Hypothalamus (tissue), 51 donors: Measurements from ENCODE around the gene GOLGA8R.
"Not testable (repeated sequence)": the region's sequence is repeated elsewhere in the genome, so short reads cannot be mapped to it uniquely, and the experiment has no call there.

Experiments
- DNase-seq, 51 donors: peaks; one replicate each; lab custom pipeline; 2025; lab: John Stamatoyannopoulos, UW

The GOLGA8R gene, protein sequence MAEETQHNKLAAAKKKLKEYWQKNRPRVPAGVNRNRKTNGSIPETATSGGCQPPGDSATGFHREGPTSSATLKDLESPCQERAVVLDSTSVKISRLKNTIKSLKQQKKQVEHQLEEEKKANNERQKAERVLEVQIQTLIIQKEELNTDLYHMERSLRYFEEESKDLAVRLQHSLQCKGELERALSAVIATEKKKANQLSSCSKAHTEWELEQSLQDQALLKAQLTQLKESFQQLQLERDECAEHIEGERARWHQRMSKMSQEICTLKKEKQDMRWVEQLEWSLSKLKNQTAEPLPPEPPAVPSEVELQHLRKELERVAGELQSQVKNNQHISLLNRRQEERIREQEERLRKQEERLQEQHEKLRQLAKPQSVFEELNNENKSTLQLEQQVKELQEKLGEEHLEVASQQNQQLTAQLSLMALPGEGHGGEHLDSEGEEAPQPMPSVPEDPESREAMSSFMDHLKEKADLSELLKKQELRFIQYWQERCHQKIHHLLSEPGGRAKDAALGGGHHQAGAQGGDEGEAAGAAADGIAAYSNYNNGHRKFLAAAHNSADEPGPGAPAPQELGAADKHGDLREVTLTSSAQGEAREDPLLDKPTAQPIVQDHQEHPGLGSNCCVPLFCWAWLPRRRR

DNA sequence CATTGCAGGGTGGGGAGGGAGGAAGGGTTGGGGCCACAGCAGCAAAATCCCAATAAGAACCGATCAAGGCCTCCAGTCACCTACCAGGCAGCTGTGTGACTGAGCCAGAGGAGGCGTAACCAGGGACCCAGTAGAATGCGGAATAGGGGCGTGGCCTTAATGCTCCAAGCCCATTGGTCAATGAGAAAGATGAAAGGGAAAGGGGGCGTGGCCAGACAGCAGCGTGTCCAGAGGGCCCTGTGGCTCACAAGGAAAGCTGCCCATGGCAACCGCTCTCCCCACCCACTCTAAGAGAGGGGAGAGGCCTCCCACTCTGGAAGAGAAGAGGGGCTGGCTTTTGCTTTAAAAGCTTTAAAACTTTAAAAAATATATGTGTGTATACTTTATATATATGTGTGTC lies at the start of gene GOLGA8R:
TSS of gene GOLGA8R (minus strand) at position 101 of the 400 bp plus-strand sequence. CDS start at position 3, 98 bp downstream.
- not testable (repeated sequence) for DNase-seq

DNA sequence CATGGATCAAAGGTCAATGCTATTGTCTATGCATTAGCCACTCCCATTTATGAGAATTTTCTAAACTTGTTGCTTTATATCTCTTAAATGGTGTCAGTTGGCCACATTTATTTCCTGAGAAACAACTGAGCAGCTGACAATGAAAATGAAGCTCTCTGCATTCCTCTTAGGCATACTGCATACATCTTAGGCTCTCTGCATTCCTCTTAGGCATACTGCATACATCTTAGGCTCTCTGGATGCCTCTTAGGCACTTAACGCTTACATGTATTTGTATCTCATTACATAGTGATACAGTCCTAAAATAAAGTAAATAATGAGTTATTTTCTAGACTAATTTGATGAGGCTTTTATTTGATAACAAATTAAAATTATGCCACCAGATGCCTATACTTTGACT lies 49.8 kb upstream of the GOLGA8R start:
- DNase-seq, result not testable (repeated sequence)

DNA sequence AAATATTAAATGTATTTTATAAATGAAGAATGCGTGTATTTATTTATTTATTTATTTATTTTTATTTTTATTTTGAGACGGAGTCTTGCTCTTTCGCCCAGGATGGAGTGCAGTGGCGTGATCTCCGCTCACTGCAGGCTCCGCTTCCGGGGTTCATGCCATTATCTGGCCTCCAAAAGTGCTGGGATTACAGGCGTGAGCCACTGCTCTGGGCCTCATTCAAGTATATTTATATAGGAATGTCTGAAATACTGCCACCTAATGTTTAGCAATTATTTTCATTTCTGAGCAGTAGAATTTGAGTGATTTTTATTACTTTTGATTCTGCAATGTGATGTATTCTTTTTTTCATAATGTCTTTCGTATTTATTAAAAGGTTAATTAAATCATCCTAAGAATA lies 48.1 kb upstream of the GOLGA8R start:
- not testable (repeated sequence) for DNase-seq

DNA sequence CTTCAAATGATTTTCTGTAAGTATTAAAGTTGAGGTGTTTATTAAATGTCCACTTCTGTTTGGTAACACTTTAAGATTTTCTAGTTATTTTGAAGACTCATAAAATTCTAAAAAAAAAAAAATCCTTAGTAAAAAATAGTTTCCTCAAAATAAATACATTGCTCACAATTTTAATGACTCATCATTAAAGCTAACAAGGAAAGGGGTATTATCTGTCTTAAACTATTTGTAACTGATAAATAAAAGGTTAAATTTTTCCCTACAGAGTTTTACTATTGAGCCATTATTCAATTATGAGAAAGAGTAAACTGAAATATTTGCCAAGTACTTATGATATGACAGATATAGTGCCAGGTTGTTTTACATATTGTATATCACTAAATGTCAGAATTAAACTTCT lies 38.6 kb upstream of the GOLGA8R start:
- not testable (repeated sequence) for DNase-seq

DNA sequence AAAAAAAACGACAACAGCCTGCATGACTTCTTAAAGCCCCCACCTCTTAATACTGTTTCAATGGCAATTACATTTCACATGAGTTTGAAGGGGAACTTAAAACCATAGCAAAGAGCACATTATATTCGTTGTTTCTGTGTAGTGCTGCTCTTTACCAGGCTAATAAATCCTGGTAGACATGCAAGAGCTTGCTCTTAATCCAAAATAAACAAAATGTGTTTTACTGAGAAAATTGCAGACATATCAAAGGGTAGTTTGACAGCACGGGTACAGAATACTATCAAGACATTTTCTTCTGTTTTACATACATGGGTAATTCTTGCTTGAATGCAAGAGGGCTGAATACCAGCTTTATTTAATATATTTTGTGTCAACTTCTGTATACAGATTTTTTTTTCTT lies 24.3 kb upstream of the GOLGA8R start:
- not testable (repeated sequence) for DNase-seq

DNA sequence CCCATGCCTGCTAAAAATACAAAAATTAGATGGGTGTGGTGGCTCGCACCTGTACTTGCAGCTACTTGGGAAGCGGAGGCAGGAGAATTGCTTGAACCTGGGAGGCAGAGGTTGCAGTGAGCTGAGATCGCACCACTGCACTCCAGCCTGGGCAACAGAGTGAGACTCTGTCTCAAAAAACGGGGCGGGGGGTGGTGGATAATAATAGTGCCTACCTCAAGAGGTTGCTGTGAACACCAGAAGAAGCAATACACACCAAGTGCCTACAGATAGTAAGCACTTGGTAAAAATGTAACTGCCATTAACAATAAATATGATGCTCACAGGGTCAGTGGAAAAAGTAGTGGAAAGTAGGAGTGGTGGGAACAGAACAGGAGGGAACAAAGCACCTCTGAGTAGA lies 21.8 kb upstream of the GOLGA8R start:
- not testable (repeated sequence) for DNase-seq

DNA sequence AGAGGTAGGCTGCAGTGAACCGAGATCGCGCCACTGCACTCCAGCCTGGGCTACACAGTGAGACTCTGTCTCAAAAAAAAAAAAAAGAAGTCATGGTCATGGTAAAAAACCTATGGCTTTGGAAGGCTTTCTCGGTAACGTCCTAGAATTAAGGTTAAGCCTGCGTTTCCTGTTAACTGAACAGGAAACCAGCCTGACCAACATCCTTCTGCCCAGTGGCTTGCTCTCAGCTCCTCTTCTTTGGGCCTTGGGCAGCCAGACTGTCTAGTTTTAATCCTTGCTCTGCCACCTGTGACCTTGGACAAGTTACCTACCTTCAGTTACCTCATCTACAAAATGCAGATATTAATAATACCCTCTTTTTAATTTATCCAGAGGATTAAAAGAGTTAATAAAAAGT lies 6.7 kb upstream of the GOLGA8R start:
- DNase-seq, result not testable (repeated sequence)

DNA sequence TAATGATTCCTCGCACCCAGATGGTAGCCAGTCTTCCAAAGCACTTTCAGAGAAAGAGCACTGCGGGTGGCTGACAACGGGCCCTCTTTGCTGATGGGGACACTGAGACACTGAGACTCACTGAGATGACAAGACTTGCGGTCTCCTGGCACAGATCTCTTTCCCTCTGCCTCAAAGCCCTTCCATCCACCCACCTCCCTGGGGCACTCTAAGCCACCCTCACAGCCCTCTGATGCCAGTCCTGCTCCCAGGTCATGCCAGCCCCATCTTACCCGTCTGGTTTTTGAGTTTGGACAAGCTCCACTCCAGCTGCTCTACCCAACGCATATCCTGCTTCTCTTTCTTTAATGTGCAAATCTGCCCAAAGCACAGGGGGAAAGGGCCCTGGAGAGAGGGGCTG lies 6.4 kb downstream of the GOLGA8R start:
- DNase-seq, result not testable (repeated sequence)

DNA sequence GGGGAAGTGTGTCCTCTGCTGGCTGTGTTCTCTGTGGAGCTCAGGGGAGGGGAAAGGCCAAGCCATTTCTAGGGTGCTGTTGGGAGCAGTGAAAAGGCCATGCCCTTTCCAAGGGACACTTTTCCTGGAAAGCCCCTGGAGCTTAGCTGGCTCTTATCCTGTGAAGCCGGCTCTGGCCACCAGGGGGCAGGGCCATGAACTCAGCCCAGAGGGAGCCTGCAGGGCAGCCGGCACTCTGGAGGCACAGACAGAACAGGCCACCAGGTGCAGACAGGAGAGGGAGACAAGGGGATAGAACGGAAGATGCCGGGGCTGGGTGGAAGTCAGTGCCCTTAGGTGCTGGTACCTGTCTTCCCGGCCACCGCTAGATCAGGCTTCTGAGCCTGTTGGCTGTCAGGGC lies 15.1 kb downstream of the GOLGA8R start:
- not testable (repeated sequence) for DNase-seq

DNA sequence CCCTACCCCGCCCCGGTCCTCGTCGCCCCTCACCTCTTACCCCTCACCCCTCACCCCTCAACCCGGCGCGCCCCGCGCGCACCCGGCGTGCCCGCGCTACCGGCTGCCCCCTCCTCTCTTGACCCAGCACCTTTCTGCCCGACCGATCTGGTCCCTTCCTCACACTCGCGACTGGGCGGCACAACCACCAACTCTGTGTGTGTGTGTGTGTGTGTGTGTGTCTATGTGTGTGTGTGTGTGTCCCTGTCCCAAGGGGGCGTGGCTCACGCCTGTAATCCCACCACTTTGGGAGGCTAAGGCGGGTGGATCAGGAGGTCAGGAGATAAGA lies 20.4 kb downstream of the GOLGA8R start:
- not testable (repeated sequence) for DNase-seq

DNA sequence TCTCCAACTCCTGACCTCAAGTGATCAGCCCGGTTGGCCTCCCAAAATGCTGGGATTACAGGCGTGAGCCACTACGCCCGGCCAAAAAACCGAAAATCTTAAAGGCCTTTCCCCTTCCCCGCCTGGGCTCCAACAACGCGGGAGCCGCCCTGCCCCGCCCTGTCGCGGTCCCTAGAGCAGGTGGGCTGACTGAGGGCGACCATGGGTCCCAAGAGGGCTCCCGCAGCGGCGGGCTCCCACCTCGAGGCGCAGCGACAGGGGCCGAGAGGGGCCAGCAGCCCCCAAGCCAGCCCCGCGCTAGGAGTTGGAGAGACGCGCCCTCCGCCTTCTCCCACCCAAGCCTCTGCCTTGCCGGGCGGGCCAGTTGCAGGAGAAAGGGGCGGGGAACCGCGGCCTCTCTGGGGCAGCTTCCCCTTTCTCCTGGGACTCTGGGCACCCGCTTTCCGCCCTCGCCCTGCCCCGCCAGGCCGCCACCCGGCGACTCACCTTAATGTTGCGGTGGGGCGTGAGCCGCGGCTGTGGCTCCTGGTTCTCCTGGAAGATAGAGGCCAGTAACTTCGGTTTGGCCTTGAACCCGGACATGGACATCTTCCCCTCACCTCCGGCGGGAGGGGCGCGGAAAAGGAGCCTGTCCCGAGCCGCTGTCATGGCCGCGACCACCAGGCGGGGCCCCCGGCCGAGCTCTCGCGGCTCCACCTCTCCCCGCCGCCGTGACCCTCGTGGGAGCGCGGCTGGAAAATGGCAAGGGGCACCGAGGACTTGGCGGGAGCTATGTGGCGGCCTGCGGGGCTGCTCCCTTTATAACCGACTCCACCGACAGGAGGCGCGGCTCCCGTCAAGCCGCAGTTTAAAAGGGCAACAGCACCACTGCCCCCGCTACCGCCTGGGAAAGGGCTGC lies 21.0 kb downstream of the GOLGA8R start, which contains the start of gene CHRFAM7A:
TSS of gene CHRFAM7A (minus strand) at position 775 of the 898 bp plus-strand sequence. CDS start 10,189 bp downstream, outside the sequence.
- not testable (repeated sequence) for DNase-seq

DNA sequence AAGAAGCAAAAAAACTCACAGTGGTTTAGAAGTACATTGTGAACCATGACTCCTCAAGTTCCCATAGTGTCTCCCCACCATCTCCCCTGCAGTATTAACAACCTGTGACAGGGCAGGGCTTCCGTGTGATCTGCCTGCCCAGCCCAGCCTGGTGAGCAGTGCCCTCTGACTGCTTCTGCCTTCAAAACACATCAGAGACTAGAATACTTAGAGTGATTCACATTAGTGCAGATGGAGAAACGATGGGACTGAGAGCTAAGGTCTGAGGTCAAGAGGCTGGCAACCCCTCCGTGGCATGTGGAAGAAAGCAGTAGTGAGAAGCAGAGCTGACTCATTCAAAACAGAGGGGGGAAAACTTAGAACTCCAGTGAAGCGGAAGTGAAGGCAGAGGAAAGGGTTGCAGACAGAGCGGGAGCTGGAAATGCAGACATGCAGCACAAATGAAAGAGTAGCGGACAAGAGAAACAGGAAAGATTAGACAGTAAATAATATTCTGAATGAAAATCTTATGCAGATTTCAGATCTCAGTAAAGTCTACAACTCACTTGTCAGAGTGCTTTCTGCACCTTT lies 27.7 kb downstream of the GOLGA8R start:
- not testable (repeated sequence) for DNase-seq

DNA sequence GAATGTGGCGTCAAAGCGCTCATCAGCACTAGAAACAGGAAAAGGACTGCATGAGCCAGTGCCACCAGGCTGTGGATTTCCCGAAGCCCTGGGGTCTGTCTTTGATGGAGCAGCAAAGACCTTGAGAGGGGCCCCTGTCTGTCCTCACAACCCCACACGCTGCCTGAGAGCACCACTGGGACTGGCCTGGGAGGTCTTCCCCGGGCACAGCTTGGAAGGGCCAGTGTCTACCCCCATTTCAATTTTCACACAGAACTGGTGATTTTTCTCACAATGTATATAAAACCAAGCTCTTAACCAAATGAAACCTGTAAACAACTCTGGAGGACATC lies 37.0 kb downstream of the GOLGA8R start:
- not testable (repeated sequence) for DNase-seq

DNA sequence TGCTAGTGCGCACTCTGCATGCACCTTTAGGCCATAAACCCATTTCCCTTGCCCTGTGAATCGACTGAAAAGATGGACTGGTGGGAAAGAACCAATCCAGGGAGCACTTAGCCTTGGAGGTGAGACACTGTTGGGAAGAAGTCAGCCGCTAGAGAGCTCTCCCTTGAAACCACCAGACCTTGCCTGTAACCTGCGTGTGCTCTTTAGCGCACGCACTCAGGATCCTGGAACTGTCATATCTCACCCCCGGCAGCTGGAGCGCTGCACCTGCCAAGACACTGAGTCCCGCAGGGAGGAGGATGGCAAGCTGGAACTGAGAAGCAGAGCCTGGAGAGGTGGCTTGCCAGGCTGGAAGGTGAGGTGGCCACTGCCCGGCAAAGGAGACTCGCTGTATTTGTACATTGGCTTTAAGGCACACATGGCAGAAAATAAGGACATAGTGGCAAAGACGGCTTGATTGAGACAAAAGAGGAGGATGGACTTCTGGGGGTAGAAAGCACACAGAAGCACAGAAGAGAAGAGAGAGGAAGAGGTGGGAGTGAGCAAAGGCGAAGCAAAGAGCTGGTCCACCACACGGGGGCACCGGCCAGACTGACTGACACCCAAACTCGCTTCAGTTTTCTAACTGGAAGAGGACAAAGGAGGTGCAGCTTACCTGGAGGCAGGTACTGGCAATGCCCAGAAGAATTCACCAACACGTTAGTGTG lies 37.5 kb downstream of the GOLGA8R start:
- not testable (repeated sequence) for DNase-seq

DNA sequence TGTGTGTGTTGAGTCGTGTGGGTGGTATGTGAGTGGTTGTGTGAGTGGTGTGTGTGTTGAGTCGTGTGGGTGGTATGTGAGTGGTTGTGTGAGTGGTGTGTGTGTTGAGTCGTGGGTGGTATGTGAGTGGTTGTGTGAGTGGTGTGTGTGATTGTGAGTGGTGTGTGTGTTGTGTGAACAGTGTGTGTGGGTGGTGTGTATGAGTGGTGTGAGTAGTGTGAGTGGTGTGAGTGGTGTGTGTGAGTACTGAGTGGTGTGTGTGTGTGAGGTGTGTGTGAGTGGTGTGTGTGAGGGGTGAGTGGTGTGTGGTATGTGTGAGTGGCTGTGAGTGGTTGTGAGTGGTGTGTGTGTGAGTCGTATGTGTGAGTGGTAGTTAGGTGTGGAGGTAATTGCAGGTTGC lies 38.2 kb downstream of the GOLGA8R start:
- not testable (repeated sequence) for DNase-seq

DNA sequence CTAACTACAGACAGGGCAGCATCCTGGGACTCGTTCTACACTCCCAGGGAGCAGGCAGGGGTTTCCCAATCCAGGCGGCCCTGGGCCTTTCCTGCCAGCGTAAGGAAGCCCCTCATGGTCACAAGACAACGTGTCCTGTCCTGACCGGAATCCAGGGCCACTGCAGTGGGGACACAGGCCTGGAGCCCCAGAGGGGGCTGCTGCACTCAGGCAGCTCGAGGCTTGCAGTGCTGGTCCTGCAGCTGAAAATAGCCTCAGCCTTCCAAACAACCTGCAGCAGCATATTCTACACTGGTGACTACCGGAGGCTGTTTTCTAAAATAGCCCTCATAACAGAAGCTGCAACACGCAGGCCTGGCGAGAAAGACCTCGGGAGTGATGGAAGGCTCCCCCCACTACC lies 39.2 kb downstream of the GOLGA8R start:
- not testable (repeated sequence) for DNase-seq

DNA sequence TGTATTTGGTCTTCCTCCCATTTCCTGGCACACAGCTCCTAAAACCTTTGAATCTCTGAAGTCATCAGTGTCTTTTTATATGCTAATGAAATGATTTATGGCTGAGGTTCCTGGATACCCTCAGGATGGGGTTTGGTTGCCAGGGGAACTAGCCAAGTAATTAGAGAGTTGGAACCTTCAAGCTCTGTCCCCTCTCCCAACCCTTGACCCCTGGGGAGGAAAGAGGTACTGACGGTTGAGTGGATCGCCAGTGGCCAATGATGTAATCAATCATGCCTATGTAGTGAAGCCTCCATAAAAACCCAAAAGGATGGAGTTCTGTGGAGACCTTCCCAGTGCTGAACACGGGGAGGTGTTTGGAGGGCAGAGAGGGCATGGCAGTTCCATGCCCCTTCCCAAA lies 45.8 kb downstream of the GOLGA8R start:
- not testable (repeated sequence) for DNase-seq

DNA sequence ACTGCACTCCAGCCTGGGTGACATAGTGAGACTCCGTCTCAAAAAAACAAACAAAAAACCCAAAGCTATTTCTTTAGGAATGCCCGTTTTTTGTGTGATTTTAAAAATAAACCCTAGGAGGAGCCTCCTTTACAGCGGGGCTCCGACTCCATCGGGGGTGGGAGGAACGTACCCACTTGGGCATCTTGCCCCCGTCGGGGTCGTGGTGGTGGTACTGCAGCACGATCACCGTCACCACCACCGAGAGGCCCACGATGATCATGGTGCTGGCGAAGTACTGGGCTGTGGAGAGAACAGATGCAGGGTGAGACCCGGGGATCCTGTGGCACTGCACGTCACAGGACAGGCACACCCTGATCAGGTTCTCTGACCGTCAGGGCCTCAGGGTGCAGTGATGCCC lies 46.8 kb downstream of the GOLGA8R start:
- not testable (repeated sequence) for DNase-seq

DNA sequence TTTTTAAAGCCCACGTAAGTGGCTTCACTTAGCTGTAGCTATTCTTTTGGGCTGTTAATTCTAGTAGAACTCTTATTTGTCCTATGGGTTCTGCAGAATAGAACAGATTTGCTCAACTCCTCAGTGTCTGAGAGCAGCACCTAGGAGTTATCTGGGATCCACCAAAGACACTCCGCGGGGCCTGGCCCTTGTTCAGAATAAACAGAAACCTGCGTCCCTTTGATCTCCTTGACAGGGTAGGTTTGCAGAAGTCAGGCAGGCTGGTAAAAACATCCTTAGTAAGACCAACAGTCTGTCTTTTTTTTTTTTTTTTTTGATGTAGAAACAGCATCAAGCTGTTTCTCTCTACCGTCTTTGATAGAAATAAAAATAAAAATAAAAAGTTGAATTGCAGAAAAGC lies 52.7 kb downstream of the GOLGA8R start:
- DNase-seq, result not testable (repeated sequence)

DNA sequence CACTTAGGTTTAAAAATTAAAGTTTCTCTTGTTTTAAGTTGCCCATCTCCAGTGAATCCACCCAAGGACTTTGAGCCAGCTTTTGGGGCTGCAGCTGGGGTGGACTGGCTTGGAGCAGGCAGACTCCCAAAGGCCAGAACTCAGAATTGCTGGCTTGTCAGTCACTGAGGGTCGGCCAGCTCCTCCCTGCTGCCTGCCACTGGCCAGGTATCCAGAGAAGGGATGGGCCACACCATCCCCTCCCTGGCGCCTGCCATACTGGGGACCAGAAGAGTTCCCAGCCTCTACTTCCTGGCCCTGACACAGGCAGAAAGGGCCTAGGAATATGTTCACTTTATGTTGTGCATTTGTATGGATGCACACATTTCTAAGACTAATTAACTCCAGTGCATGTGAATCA lies 53.1 kb downstream of the GOLGA8R start:
- not testable (repeated sequence) for DNase-seq
